Renal cortex interstitium (tissue), 11 donors: ENCODE data around the gene PLXDC2. TPM values are rescaled to one million over a fixed set of nuclear protein-coding genes. Genes with fewer than 3 reads are reported as not detected.

Source experiments
- DNase-seq, 11 donors: peaks; one replicate each; pipeline ENCODE4 v3.0.0-alpha.2; 2013; ENCODE audit warnings: low read depth in 9 of 11, low spot score in 4 of 11; ENCODE audit errors: extremely low read depth in 1 of 11
- polyA plus RNA-seq, 3 donors: library from polyadenylated mRNA; unstranded; fragments of 120-200 nt; gene quantifications; one replicate each; pipeline ENCODE4 v1.2.1, GENCODE V29; 2013; ENCODE audit not compliant: insufficient read length in 3 of 3

The PLXDC2 gene
- polyA plus RNA-seq, 3 donors = 32.2 to 42.6 (median 33.2) TPM

GRCh38 chr10:19888061-19888660 is 71.9 kb downstream of the PLXDC2 start:
- DNase-seq = no peak

GRCh38 chr10:19889256-19889655 is 73.0 kb downstream of the PLXDC2 start:
- DNase-seq = peak in 3 of 11 donors; percentile 16 to 43 (median 22)

- no peak for DNase-seq
Observed at GRCh38 chr10:19891429-19891828, 75.2 kb downstream of the PLXDC2 start.

- DNase-seq = no peak
Observed at GRCh38 chr10:19892270-19892669, 76.0 kb downstream of the PLXDC2 start.

GRCh38 chr10:19892677-19893076 is 76.4 kb downstream of the PLXDC2 start:
- no peak for DNase-seq

GRCh38 chr10:19895500-19895899 is 79.3 kb downstream of the PLXDC2 start:
- no peak for DNase-seq

GRCh38 chr10:19902456-19902855 is 86.2 kb downstream of the PLXDC2 start:
- DNase-seq = no peak

GRCh38 chr10:19904202-19904661 is 88.0 kb downstream of the PLXDC2 start:
- no peak for DNase-seq

GRCh38 chr10:19906108-19906791 is 90.0 kb downstream of the PLXDC2 start:
- no peak for DNase-seq

GRCh38 chr10:19908991-19909696 is 92.9 kb downstream of the PLXDC2 start:
- no peak for DNase-seq

- DNase-seq = no peak
Observed at GRCh38 chr10:19911886-19912285, 95.7 kb downstream of the PLXDC2 start.

GRCh38 chr10:19913987-19914386 is 97.8 kb downstream of the PLXDC2 start:
- DNase-seq = no peak

GRCh38 chr10:19915125-19915524 is 98.9 kb downstream of the PLXDC2 start:
- no peak for DNase-seq

- no peak for DNase-seq
Observed at GRCh38 chr10:19915816-19916215, 99.6 kb downstream of the PLXDC2 start.

GRCh38 chr10:19917751-19918478 is 101.7 kb downstream of the PLXDC2 start:
- DNase-seq = no peak

- no peak for DNase-seq
Observed at GRCh38 chr10:19918794-19919193, 102.6 kb downstream of the PLXDC2 start.

GRCh38 chr10:19919671-19920070 is 103.4 kb downstream of the PLXDC2 start:
- peak in 1 of 11 donors; percentile 15 for DNase-seq

- no peak for DNase-seq
Observed at GRCh38 chr10:19920075-19920726, 104.0 kb downstream of the PLXDC2 start.
